Loucy (cell line): ENCODE measurements around the gene MACIR.

ENCODE experiments used
- EZH2phosphoT487 ChIP-seq: fragments of 200-600 bp; IDR thresholded peaks from 2 replicates; pipeline ENCODE4 v1.6.1; 2018; ENCODE audit warnings: antibody characterized with exemption, mild to moderate bottlenecking, moderate library complexity, borderline replicate concordance
- TF ChIP-seq, protein P1 (sequence below): fragments of 200-600 bp; sonication (generic); conservative IDR thresholded peaks from 2 replicates; pipeline ENCODE4 v1.5.1; 2014; ENCODE audit warnings: mild to moderate bottlenecking, antibody characterized with exemption, low read length

DNA sequence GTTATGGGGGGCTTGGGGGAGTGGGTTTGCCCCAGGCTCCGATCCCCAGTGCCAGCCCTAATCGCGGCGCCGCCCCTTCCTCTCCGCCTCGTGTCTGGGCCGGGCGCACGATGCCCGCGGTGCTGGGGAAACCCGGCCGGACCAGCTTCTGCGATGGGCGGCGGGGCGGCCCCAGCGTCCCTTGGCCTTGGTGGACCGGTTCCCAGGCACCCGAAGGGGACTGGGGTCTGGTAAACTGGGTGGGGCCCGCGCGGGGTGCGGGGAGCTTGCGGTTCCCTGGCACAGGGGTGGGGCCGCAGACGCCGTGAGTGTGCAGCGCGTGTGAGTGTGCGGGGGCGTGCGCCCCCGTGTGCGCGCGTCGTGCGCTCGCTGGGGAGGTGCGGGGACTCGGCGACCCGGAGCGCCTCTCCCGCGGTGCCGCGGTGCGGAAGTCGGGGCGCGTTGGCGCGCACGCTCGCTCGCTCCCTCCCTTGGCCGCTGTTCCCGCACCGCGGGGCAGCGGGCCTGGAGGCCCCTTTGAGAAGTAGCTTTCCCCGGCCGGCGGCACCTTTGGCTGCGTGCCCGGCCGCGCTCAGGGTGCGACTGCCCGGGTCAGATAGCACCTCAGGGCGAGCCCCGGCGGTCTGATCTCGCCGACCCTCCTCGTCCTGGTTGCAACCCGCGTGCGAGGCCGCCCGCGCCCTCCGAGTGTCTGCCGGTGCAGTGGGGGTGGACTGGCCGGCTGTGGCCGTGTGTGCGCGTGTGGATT is 568 bp downstream of the MACIR start:
- TF ChIP-seq, protein P1, sequence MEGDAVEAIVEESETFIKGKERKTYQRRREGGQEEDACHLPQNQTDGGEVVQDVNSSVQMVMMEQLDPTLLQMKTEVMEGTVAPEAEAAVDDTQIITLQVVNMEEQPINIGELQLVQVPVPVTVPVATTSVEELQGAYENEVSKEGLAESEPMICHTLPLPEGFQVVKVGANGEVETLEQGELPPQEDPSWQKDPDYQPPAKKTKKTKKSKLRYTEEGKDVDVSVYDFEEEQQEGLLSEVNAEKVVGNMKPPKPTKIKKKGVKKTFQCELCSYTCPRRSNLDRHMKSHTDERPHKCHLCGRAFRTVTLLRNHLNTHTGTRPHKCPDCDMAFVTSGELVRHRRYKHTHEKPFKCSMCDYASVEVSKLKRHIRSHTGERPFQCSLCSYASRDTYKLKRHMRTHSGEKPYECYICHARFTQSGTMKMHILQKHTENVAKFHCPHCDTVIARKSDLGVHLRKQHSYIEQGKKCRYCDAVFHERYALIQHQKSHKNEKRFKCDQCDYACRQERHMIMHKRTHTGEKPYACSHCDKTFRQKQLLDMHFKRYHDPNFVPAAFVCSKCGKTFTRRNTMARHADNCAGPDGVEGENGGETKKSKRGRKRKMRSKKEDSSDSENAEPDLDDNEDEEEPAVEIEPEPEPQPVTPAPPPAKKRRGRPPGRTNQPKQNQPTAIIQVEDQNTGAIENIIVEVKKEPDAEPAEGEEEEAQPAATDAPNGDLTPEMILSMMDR, result no peak
- TF ChIP-seq EZH2phosphoT487, result no peak
